A673 (cell line): ENCODE measurements around the gene DROSHA. TPM values are rescaled to one million over a fixed set of nuclear protein-coding genes. Genes with fewer than 3 reads are reported as not detected.

Source experiments
- BruUV-seq: library from RNA; stranded (reverse); fragments of 400-500 nt; replicated peaks from 2 replicates; lab custom pipeline; 2021; lab: Mats Ljungman, UMichigan
- CTCF ChIA-PET: fragments of 300-600 bp; sonication (Branson Sonifier 250); formaldehyde crosslinking; loops from one replicate; lab custom pipeline; 2022; ENCODE audit warnings: antibody characterized with exemption; lab: Charles Lee
- POLR2A ChIA-PET: fragments of 300-600 bp; sonication (Branson Sonifier 250); formaldehyde crosslinking; loops from one replicate; lab custom pipeline; 2022; ENCODE audit warnings: antibody characterized with exemption; ENCODE audit not compliant: low non-redundant PET; lab: Charles Lee
- DNase-seq: peaks from one replicate; pipeline ENCODE4 v3.0.0-alpha.2; 2015; ENCODE audit warnings: low spot score
- H3K27ac ChIP-seq: fragments of 200-600 bp; sonication (generic); 2 replicates; pipeline ENCODE4 v1.5.1; 2016; ENCODE audit warnings: mixed run types, low read depth, mild to moderate bottlenecking, mixed read lengths, antibody characterized with exemption, low read length; ENCODE audit not compliant: poor library complexity, severe bottlenecking
- H3K27me3 ChIP-seq: fragments of 200-600 bp; sonication (generic); replicated peaks from 2 replicates; pipeline ENCODE4 v1.6.1; 2017; ENCODE audit warnings: mixed run types, low read depth, mild to moderate bottlenecking, mixed read lengths, antibody characterized with exemption, low read length; ENCODE audit not compliant: insufficient read depth, poor library complexity
- H3K36me3 ChIP-seq: fragments of 200-600 bp; sonication (generic); 2 replicates; pipeline ENCODE4 v1.6.1; 2016; ENCODE audit warnings: mixed run types, mild to moderate bottlenecking, mixed read lengths, antibody characterized with exemption, low read length; ENCODE audit not compliant: insufficient read depth, poor library complexity, severe bottlenecking
- H3K4me1 ChIP-seq: fragments of 200-600 bp; sonication (generic); 2 replicates; pipeline ENCODE4 v1.6.1; 2017; ENCODE audit warnings: mixed run types, mild to moderate bottlenecking, mixed read lengths, antibody characterized with exemption, low read length; ENCODE audit not compliant: insufficient read depth, poor library complexity, severe bottlenecking
- H3K4me3 ChIP-seq: fragments of 200-600 bp; sonication (generic); 2 replicates; pipeline ENCODE4 v1.5.1; 2016; ENCODE audit warnings: low read depth, mixed run types, mild to moderate bottlenecking, mixed read lengths, low read length; ENCODE audit not compliant: poor library complexity, severe bottlenecking
- H3K9me3 ChIP-seq: fragments of 200-600 bp; sonication (generic); 2 replicates; pipeline ENCODE4 v1.6.1; 2016; ENCODE audit warnings: mixed run types, low read depth, mild to moderate bottlenecking, mixed read lengths, antibody characterized with exemption, low read length; ENCODE audit not compliant: poor library complexity, severe bottlenecking
- CTCF ChIP-seq: fragments of 300-800, 200-600 bp; sonication (generic); conservative IDR thresholded peaks from 2 replicates; pipeline ENCODE4 v1.5.1; 2017; ENCODE audit warnings: low read depth, mild to moderate bottlenecking, antibody characterized with exemption, low read length, moderate library complexity, mixed read lengths
- EZH2 ChIP-seq: fragments of 200-600 bp; sonication (generic); IDR thresholded peaks from 2 replicates; pipeline ENCODE4 v1.6.1; 2017; ENCODE audit warnings: borderline replicate concordance, low read depth, mild to moderate bottlenecking, mixed read lengths, antibody characterized with exemption, low read length; ENCODE audit not compliant: poor library complexity, severe bottlenecking
- intact Hi-C: fragments of 100-400 bp; cut with micrococcal nuclease; formaldehyde crosslinking; loops from one replicate; pipeline ENCODE4 v1.10.0; 2022; ENCODE audit not compliant: unreplicated experiment
- total RNA-seq: library from RNA; stranded (reverse); gene quantifications from 2 replicates; pipeline ENCODE4 v1.2.3, GENCODE V29; 2021

The DROSHA gene
- total RNA-seq, 1 experiment from 2014 or later = 143 TPM

GRCh38 chr5:31470608-31471007 is 61.3 kb downstream of the DROSHA start:
- ChIA-PET POLR2A (no interaction called here), CTCF (no interaction called here)
- Histone ChIP-seq H3K27ac (peak overlapping the region; percentile 67), H3K9me3 (no peaks in the 10 kb centered on the region), H3K4me3 (no peak overlapping the region), H3K36me3 (peaks cover 26% of the 10 kb centered on the region), H3K4me1 (peaks cover 36% of the 10 kb centered on the region), H3K27me3 (no peaks in the 10 kb centered on the region)
- DNase-seq = peak; percentile 57
- no peak for TF ChIP-seq EZH2
- TF ChIP-seq CTCF = no peak
- no TSS peak for BruUV-seq
- intact Hi-C loops = no loop called here

DNA sequence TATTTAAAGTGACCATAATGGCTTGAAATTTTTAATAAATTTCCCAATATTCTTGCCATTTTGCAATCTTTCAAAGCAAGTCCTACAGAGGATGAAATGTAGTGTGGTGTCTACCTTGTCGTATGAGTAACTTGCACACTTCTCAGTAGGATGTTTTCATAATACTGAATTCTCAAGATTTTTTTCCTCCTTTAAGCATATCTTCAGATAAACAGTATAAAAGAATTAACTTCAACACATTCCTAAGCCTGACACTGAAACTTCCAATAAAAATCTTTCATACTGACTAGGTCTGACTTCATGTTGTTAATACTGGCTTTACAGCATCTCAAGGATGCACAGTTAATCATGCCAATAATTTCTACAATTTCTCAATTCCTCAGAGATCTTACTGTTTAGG is 62.0 kb downstream of the DROSHA start:
- Histone ChIP-seq H3K4me3 (no peak overlapping the region), H3K36me3 (peaks cover 32% of the 10 kb centered on the region), H3K27me3 (no peaks in the 10 kb centered on the region), H3K4me1 (peaks cover 36% of the 10 kb centered on the region), H3K27ac (peak overlapping the region; percentile 67), H3K9me3 (no peaks in the 10 kb centered on the region)
- ChIA-PET POLR2A (no interaction called here), CTCF (no interaction called here)
- no peak for TF ChIP-seq CTCF
- no peak for TF ChIP-seq EZH2
- no TSS peak for BruUV-seq
- peak; percentile 69 for DNase-seq
- intact Hi-C loops = loop anchor here (5.0 kb wide), 1 partner anchor 58 kb away; no protein-coding TSS in a partner anchor

DNA sequence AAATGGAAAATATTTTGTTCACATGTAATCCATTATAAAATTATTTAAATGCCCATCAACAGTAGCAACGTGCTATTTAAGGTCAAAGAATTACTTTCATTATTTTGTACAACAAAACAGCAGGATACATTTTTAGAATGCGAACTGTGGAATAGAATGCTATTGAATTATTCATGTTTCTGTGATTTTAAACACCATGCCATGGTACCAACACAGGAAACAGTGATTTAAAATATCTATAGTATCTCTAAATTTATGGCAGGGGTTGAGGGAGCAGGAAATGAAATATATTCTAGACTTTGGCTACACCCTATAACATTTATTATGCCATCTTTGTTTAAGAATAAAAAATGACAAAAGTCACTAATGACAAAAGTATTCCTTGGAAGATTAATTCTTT is 62.4 kb downstream of the DROSHA start:
- peaks cover 36% of the 10 kb centered on the region for H3K36me3 ChIP-seq
- intact Hi-C loops = loop anchor here (5.0 kb wide), 1 partner anchor 57 kb away; no protein-coding TSS in a partner anchor

More for the DNA sequence above, 62.4 kb downstream of the DROSHA start:
- POLR2A ChIA-PET = no interaction called here
- CTCF ChIA-PET = no interaction called here
- Histone ChIP-seq H3K4me3 (no peak overlapping the region), H3K9me3 (no peaks in the 10 kb centered on the region), H3K27ac (peak overlapping the region; percentile 67), H3K4me1 (peaks cover 36% of the 10 kb centered on the region), H3K27me3 (no peaks in the 10 kb centered on the region)
- peak; percentile 88 for DNase-seq
- BruUV-seq = no TSS peak
- TF ChIP-seq CTCF = no peak
- no peak for TF ChIP-seq EZH2
